NOMO-1 (cell line): ENCODE measurements around the gene SMPDL3A.
A peak's percentile ranks its signal among the peaks of the same experiment; 100 is the strongest.
"Not testable (repeated sequence)": the region's sequence is repeated elsewhere in the genome, so short reads cannot be mapped to it uniquely, and the experiment has no call there.

Source experiments
- DNase-seq, 2 experiments: peaks; one replicate each; lab custom pipeline; 2025; ENCODE audit not compliant: unreplicated experiment in 2 of 2; lab: John Stamatoyannopoulos, UW

SMPDL3A gene, protein sequence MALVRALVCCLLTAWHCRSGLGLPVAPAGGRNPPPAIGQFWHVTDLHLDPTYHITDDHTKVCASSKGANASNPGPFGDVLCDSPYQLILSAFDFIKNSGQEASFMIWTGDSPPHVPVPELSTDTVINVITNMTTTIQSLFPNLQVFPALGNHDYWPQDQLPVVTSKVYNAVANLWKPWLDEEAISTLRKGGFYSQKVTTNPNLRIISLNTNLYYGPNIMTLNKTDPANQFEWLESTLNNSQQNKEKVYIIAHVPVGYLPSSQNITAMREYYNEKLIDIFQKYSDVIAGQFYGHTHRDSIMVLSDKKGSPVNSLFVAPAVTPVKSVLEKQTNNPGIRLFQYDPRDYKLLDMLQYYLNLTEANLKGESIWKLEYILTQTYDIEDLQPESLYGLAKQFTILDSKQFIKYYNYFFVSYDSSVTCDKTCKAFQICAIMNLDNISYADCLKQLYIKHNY

DNA sequence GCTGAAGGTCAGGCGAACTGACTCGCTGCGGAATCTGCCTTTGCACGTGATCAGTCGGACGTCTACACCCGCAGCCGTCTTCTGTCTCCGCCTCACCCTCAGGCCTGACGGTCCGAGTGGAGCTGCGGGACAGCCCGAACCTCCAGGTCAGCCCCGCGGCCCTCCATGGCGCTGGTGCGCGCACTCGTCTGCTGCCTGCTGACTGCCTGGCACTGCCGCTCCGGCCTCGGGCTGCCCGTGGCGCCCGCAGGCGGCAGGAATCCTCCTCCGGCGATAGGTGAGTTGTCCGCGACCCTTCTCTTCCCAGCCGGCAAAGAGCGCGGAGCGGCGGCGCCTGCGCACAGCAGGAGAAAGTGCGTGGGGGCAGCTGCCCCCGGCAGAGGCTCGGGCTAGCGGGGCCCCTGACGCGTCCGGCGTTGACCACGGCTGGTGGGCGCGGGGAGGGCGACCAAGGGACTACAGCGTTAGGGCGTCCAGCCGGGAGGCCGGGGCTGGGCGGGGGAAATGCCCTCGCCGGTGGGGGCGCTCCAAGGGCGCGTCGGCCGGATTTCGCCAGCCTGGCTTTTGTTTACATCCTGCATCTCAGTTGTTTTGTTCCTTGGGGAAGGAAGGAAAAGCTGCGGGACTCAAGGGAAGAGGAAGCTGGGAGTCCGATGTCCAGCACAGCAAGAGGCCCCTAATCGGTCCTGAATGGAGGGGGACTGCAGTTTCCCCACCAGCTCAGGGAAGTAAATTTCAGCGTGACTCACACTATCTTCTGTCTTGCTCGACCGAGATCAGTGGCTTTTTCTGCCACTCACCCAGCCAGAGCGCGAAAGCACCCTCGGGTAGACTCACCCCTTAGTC lies at the start of gene SMPDL3A:
Gene SMPDL3A (plus strand): TSS at position 77 of the 846 bp plus-strand sequence. CDS start 89 bp downstream, at position 166.
- DNase-seq = peak; percentile 61 to 70

DNA sequence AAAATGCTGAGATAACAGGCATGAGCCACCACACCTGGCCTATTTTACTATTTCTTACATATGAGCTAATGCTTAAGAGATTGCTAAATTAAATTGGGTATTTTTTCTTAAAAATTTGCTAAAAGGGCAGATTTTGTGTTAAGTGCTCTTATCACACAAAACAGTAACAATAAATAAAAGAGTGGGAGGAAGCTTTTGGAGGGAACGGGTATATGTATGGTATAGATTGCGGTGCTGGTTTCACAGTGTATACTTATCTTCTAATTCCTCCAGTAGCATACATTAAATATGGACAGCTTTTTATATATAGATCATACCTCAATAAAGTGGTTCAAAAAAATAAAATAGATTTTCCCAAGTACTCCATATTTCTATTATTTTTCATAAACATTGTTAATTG lies 49.0 kb upstream of the SMPDL3A start:
- no peak for DNase-seq

DNA sequence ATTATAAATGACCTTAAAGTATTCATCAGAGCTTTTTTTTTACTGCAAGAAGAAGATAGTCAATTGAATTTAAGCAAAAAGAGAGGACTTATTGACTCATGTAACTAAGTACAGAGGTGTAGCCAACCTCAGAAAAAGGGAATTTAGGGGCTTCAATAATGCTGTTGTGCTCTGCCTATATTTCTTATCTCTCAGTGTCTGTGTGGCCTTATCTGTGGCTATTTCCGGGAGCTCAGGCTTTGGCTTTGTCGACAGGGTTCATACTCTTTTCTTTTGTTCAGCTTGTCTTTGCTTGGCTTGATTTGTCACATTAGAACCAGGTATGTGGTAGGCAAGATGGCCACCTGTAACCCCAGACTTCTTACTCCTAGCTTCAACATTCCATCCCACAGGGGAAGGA lies 48.1 kb upstream of the SMPDL3A start:
- DNase-seq = no peak

DNA sequence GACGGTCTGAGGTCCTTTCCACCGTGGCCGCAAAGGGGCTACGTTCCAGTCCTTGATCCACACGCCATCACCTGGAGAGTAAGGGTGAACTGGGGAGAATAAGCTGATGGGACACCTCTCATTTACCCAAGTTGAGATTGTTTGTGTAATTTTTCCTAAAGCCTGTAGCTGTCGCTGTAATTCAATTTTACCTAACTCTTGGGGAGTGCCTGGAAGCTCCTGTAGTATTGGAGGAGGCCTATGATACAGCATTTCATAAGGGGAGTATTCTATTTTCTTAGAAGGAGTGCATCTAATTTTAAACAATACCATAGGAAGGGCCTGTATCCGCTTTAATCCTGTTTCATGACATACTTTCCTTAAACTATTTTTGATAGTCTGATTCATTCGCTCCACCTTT lies 44.8 kb upstream of the SMPDL3A start:
- DNase-seq = peak in 1 of 2 experiments; percentile 24

DNA sequence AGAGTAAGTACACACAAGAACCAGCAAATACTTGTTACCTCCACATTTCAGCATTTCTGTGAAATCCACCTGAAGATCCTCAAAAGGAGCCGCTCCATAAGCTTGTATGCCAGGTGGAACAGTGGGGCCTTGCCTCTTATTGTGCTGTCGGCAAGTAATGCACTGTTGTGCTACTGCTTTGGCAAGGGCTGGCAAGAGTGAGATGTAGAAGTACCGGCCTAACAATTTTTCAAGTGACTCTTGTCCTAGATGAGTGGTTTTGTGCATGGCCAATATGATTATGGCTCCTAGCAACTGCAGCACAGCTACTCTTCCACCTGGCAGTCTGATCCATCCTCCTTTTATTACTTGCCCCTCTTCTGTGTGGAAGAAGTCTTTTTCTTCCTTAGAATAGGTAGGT lies 44.2 kb upstream of the SMPDL3A start:
- DNase-seq = not testable (repeated sequence)

DNA sequence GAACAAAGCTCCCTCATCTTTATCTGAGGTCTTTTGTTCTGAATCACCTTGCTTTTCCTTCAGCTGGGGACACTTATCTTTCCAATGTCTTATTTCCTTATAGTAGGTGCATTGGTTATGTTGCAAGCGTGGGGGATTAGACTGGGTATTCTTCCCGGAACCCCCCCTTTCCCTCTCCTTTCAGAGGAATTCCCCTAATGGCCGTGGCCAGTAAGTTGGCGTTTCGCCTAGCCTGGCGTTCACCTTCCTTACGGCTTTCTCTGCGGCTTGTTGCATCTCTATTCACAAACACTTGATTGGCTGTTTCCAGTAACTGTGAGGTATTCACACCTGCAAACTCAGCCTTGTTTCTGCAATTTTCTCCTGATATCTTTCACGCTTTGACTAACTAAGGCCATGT lies 42.4 kb upstream of the SMPDL3A start:
- DNase-seq = no peak

DNA sequence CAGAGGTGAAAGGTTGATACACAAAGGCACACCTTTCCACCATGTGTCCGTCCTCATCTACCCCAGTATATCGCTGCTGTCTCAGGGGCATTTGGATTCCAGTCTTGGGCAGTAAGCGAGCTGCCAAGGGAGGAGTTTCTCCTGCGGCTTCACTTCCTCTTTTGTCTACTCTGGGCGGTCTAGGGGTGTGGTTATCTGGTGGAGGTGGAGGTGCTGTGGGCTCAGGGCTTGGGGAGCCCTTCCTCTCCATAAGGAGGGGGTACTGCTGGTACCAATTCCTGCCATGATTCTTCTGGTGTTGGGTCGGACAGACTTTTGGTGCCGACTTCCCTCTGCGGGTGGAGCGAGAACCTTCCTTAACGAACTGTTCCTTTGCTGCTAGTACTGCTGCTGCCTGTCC lies 41.5 kb upstream of the SMPDL3A start:
- peak; percentile 76 to 77 for DNase-seq

DNA sequence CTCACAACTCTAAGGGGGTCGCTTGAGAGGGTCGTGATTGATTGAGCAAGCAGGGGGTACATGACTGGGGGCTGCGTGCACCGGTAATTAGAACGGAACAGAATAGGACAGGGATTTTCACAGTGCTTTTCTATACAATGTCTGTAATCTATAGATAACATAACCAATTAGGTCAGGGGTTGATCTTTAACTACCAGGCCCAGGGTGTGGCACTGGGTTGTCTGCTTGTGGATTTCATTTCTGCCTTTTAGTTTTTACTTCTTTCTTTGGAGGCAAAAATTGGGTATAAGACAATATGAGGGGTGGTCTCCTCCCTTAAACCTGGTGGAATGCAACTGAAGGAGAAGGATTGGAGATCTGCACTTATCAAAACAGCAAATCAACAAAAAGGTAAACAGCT lies 40.1 kb upstream of the SMPDL3A start:
- not testable (repeated sequence) for DNase-seq

DNA sequence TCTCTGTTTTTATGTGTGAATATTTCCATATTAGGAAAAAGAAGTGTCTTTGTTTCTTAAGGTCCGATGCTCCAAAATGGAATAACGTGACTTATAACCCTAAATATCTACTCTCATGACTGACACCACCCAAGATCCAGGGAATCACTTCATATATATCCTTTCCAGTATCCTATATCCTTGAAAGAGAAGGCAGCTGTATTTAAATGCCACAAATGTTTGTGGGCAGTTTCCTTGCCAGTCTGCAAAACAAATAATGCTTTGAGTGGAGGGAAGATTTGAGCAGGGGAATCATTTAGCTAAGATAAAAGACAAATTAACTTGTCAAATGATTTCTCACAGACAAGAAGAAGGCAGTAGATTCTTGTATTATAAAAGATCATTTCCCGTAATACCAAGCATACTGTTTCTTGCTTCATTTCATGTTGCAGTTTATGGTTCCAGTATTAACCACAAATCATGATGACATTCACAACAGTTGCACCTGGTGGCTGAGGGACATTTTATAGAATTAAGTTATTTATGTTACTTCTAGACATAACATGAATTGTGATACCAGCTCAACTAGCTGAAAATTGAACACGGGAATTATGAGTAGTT lies 39.5 kb upstream of the SMPDL3A start:
- DNase-seq = peak in 1 of 2 experiments; percentile 45

DNA sequence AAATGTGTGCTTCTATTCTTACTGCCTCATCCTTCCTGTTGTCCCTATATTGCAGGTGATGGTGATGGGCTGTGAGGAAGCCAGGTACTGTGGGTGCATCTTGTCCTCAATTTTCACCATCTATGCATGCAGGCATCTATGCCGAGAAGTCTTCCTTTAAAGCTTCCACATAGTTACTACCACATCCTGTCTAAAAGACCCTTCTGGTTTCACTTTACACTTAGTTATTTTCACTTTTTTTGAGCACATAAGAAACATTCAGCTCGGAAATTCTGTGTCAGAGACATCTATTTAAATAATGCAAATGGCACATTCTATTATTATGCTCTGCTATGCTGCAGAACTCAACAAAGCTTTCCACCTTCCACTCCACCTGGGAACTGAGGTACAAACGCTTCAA lies 37.7 kb upstream of the SMPDL3A start:
- peak in 1 of 2 experiments; percentile 32 for DNase-seq

DNA sequence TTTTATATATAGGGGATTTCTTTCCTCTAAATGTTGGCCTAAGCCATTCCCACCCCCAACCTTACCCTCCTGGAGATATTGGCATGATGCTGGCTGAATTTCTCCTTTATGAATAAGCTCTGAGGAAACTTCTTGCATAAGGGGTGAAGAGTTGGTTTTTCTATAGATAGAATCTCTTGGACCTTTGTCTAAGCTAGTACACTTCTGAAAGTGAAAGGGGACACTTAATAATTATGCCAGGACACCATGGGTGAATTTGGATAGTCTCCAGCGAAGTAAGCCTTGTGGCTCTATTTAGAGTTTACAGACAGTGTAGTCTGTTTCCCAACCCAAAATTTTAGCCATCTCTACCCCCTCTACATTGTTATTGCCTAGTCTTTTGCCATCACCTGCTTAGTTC lies 36.6 kb upstream of the SMPDL3A start:
- peak; percentile 30 to 80 for DNase-seq

DNA sequence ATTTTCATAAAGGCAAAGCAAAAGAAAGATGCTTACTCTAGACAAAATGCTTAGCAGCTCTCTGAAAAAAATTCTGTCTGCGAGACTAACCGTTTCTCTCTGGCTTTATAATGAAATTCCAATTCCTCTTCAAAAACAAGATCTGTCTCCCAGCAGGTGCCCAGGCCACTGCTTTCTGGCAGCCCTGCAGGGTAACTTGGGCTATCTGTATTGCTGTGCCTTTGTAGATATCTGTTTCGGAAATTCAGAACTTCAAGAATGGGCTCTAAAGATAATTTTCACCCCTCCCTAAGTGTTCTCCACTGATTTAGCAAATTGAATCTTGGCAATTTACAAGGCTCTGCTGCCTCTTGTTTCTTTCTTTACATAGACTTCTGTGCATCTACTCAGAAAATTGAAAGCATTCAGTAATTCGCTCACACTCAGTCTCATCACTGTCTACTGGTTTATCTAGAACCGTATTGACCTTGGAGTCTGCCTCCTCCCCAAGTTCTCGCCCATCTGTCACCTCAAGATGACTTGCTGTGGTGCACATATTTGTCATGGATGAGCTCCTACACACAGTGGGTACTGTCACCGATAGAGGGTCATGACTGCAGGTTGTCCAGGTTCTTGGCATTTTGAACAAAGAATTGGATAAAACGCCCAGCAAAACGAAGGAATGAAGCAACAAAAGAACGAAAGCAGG lies 35.9 kb upstream of the SMPDL3A start:
- no peak for DNase-seq

DNA sequence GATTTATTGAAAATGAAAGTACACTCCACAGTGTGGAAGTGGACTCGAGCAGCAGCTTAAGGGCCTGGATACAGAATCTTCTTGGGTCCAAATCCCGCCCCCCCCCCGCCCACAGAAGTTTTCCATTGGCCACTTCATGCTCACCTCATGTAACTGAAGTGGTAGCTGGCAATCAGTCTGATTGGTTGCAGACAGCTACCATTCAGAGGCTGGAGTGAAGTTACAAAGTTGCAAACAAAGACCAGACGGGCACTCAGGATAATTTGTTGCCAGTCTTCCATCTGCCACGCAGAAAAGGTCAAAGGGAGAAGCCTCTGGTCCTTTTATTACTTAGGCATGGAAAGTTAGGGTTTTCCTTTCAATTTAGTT lies 35.4 kb upstream of the SMPDL3A start:
- DNase-seq = no peak

DNA sequence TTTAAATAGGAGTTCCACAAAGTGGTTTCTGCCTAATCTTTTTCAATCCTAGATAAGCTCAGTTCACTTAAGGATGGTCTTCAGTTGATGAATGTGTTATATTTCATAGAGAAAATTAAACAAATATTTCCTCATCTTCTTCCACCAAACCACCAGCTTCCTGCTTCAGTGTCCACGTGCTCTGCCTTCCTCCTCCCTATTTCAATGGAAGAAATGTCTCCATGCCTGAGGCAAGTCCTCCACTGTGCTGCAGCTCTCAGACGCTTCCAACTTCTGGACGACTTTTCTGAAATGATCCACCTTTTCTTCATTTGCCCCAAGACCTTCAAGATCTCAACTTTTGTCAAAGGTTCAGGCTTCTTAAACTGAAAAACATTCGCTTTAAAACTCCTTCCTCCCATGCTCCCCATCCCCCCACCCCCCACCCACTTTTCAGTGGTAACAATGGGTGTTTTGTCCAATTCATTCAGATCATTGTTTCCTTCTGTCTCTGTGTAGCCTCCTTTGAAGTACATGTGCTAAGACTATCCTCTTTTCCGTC lies 34.8 kb upstream of the SMPDL3A start:
- peak in 1 of 2 experiments; percentile 29 for DNase-seq

DNA sequence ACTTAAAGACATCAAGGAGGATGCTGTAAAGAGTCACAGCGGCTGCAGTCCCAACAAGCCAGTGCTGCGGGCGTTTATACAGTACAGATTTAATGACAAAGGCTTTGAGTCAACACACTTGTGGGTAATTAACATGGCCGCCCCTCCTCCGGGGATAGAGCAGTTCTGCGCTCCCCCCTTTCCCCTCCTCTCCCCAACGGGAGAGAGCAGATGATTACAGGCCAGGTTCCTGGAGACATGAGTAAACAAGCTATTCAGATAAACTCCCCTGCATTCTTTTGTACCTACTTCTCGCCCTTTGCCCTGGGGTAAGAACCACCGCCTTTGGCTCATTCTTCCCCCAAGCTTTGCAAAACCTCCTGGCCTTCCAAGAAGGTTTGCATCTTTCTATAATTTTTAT lies 33.2 kb upstream of the SMPDL3A start:
- no peak for DNase-seq

DNA sequence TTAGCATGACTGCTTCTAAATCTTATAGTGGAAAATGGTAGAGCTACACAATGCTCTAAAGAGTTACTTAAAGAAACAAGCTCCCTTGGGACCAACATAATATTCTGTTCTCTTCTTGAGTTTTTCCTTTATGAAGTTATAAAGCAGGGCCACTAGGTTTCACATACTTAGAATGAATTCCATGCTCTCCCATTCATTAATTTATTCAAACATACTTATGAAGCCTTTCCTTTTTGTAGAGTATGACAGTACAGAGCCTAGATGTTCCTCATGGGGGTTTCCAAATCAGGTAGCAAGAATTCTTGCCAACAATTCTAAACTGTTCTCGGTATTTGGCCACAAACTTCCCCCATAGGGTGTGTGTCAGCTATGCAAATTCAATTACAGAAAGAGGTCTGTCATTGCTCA lies 30.1 kb upstream of the SMPDL3A start:
- DNase-seq = peak; percentile 62 to 73

DNA sequence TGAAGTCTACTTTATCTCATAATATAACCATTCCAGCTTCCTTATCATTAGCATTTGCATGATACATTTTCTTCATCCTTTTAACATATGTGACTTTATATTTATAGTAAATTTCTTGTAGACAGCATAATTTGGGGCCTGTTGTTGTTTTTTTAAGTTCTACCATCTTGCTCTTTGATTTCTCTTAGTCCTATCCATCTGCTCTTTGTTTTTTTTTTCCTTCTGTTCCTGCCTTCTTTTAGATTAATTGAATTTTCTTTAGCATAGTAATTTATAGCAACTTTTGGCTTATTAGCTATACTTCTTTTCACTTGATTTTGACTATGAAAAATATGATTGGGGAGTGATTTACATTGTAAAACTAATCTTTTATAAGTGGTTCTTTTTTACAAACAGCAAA lies 28.7 kb upstream of the SMPDL3A start:
- DNase-seq = no peak

DNA sequence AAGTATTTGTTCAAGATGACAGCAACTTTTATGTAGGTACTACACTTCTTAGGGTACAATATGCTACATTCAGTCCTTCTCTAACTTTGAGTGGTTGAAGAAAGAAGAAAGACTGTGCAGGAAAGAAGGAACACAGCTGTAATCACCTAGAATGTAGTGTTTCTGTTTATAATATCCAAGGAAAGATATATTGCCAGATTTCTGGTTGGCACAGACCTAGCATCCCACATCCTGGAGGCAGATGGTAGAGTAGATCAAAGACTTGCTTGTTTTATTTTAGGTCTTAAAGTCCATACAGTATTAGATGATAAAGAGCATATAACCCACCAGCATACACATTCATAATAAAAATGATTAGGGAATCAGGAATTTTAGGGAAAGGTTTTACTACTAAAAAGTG lies 22.8 kb upstream of the SMPDL3A start:
- no peak for DNase-seq

DNA sequence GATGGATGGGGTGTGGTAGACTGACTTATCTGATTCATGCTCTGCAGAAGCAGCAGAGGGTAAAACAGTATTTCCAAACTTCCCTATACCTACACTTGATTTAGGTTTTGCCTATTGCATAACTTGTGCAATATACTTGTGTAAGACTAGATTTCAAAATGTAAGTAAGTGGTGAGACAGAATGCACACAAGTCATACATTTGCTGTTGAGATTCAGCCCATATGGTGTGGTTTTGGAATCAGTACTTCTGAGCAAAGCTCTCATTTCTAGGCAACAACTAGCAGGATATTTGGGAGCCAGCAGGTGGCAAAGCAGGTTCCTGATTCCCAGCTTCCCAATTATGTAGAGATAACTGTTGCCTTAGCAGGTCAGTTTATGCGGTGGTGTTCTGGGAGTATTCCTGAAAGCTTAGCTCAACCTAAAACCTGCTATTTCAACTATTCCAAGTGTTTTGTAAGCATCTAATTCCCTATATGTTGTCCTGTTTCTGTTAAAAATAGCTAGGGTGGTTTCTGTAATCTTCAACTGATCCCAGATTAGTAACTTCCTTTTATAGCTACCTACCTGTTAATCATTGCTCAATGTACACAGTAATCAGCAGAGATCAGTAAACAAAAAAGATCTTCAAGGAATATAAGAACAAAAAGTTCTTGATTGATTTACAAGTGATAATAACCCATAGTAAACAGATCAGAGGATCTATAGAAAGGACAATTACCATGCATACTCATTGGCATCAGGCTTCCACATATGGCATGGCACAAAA lies 18.0 kb upstream of the SMPDL3A start:
- peak; percentile 80 to 98 for DNase-seq
